Activated CD4-positive, alpha-beta T cell treated with anti-CD3 and anti-CD28 coated beads for 48 hours (primary cell): ENCODE data around the gene TRAPPC2L.

Experiments used
- DNase-seq: peaks from one replicate; pipeline ENCODE4 v3.0.0-alpha.2; 2020

The TRAPPC2L gene

DNA sequence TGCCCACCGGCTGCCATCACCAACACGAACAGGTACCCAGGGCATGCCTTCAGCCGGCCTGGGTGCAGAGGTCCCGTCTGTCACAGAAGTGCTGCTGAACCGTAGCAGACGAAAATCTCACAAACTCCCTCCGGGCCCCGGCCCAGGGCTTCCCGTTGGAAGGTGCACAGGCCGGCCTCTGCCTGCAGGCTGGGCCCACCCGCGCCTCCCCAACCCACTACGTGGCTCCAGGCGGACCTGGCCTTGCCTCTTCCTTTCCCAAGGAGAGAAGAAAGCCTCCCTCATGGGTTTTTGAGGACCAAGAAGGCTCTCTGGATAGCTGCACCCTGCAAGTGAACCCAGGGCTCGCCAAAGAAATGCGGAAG lies 55.0 kb downstream of the TRAPPC2L start:
- DNase-seq, result no peak
